VCaP (cell line): ENCODE results near the gene DHX32.
"Not testable (repeated sequence)": the region's sequence is repeated elsewhere in the genome, so short reads cannot be mapped to it uniquely, and the experiment has no call there.

Experiments
- H3K27ac ChIP-seq: fragments of 450-650 bp; 2 replicates; pipeline ENCODE4 v1.5.1; 2017
- CTCF ChIP-seq: fragments of 450-650 bp; conservative IDR thresholded peaks from 2 replicates; pipeline ENCODE4 v1.5.1; 2017; ENCODE audit warnings: mild to moderate bottlenecking, moderate library complexity

Gene DHX32

GRCh38 chr10:125881192-125881591 lies at the start of gene DHX32:
Gene DHX32, minus strand, starts transcription at chr10:125881292. Its CDS starts 468 bp downstream, at chr10:125880824.
- TF ChIP-seq CTCF: no peak
- no peak within 1 kb of the TSS for H3K27ac ChIP-seq

GRCh38 chr10:125929618-125930017 lies 48.5 kb upstream of the DHX32 start:
- no peak overlapping the region for H3K27ac ChIP-seq
- TF ChIP-seq CTCF: no peak

GRCh38 chr10:125928928-125929585 lies 48.0 kb upstream of the DHX32 start:
- no peak overlapping the region for H3K27ac ChIP-seq
- TF ChIP-seq CTCF: no peak

- not testable (repeated sequence) for H3K27ac ChIP-seq
Measured at GRCh38 chr10:125927265-125927664, 46.2 kb upstream of the DHX32 start.

GRCh38 chr10:125926247-125926646 lies 45.2 kb upstream of the DHX32 start:
- TF ChIP-seq CTCF: no peak
- no peak overlapping the region for H3K27ac ChIP-seq

GRCh38 chr10:125925262-125925834 lies 44.3 kb upstream of the DHX32 start:
- no peak overlapping the region for H3K27ac ChIP-seq
- no peak for TF ChIP-seq CTCF

GRCh38 chr10:125921643-125922306 lies 40.7 kb upstream of the DHX32 start:
- not testable (repeated sequence) for H3K27ac ChIP-seq

- not testable (repeated sequence) for H3K27ac ChIP-seq
Measured at GRCh38 chr10:125917704-125918361, 36.7 kb upstream of the DHX32 start.

GRCh38 chr10:125916977-125917376 lies 35.9 kb upstream of the DHX32 start:
- TF ChIP-seq CTCF: no peak
- no peak overlapping the region for H3K27ac ChIP-seq

- peak overlapping the region; percentile 74 for H3K27ac ChIP-seq
Measured at GRCh38 chr10:125913277-125913676, 32.2 kb upstream of the DHX32 start.
